ENCODE measurements around the gene PFKFB3. TPM values are rescaled to one million over a fixed set of nuclear protein-coding genes. Genes with fewer than 3 reads are reported as not detected.

Gene PFKFB3
- total RNA-seq, 1 donor from 2014 or later = 64.5 TPM

DNA sequence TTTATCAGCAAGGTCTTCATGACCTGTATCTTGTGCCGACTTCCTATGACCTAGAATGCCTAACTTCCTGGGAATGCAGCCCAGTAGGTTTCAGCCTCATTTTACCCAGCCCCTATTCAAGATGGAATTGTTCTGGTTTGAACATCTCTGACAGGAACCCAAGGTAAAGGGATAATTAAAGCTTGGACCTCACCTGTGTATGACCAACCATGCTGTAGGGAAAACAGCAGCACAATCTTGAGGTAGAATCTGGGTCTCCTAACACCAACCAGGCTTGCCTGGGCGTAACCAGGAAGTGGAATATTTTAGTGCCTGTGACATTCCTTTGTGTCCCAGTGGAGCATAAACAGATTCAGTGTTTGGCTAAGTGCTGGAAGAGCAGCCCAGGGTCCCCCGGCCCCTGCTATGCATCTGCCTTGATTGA lies 94.1 kb downstream of the PFKFB3 start:
- peak overlapping the region; percentile 87 for H3K27ac Mint-ChIP-seq
- H3K36me3 Mint-ChIP-seq (ENCODE audit: insufficient read depth) = peaks cover 5% of the 10 kb centered on the region
- peaks cover 7% of the 10 kb centered on the region for H3K9me3 Mint-ChIP-seq (ENCODE audit: low read depth)
- H3K4me1 Mint-ChIP-seq (ENCODE audit: low read depth) = peaks cover 50% of the 10 kb centered on the region
- peaks cover 2% of the 10 kb centered on the region for H3K27me3 Mint-ChIP-seq
- no peak for DNase-seq (ENCODE audit: low spot score, unreplicated experiment)
- TF ChIP-seq, protein P1, sequence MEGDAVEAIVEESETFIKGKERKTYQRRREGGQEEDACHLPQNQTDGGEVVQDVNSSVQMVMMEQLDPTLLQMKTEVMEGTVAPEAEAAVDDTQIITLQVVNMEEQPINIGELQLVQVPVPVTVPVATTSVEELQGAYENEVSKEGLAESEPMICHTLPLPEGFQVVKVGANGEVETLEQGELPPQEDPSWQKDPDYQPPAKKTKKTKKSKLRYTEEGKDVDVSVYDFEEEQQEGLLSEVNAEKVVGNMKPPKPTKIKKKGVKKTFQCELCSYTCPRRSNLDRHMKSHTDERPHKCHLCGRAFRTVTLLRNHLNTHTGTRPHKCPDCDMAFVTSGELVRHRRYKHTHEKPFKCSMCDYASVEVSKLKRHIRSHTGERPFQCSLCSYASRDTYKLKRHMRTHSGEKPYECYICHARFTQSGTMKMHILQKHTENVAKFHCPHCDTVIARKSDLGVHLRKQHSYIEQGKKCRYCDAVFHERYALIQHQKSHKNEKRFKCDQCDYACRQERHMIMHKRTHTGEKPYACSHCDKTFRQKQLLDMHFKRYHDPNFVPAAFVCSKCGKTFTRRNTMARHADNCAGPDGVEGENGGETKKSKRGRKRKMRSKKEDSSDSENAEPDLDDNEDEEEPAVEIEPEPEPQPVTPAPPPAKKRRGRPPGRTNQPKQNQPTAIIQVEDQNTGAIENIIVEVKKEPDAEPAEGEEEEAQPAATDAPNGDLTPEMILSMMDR (IDR thresholded peaks at IDR 0.05; ENCODE audit: unreplicated experiment) = no peak
- H3K4me3 Mint-ChIP-seq (ENCODE audit: low read depth) = no peak overlapping the region

DNA sequence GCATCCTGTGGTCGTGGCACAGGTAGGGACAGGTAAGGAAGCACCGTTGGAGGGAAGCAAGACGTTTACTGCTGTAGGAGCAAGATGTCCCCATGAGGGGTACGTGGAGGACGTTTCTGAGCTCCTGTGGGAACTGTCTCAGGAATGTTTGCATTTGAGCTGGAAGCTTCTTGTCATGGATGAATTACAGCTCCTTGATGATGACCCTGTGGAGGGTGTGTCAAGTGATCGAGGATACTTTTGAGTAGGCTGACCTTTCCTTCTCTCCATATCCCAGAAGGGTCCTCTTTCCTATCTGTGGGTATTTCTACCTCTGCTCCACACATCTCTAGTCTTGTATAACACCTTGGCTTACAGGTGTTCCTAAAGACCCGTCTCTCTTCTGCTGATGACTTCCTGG lies 94.8 kb downstream of the PFKFB3 start:
- H3K4me3 Mint-ChIP-seq (ENCODE audit: low read depth) = no peak overlapping the region
- H3K9me3 Mint-ChIP-seq (ENCODE audit: low read depth) = peaks cover 7% of the 10 kb centered on the region
- DNase-seq (ENCODE audit: low spot score, unreplicated experiment) = no peak
- peaks cover 5% of the 10 kb centered on the region for H3K36me3 Mint-ChIP-seq (ENCODE audit: insufficient read depth)
- peaks cover 48% of the 10 kb centered on the region for H3K4me1 Mint-ChIP-seq (ENCODE audit: low read depth)
- H3K27ac Mint-ChIP-seq = peak overlapping the region; percentile 87
- TF ChIP-seq, protein P1 (IDR thresholded peaks at IDR 0.05; ENCODE audit: unreplicated experiment) = no peak
- peaks cover 2% of the 10 kb centered on the region for H3K27me3 Mint-ChIP-seq

DNA sequence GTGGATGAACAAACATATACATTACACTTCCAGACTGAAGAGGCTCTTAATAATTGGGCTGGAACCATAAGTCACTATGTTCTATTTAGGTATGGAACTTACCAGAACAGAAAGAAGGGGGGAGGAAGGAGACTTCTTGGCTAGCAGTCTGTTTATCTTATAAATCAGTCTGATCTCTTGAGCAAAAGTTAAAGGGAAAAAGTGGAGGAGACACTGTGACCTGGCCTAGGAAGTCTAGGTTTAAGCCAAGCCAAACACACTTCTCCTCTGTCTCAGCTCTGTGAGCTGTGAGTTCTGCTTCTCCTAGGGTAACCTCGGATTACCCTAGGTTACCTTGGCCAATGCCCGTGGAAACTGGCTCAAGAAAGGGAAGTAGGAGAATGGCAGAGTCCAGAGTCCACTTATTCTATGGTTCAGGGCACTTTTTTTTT lies 95.2 kb downstream of the PFKFB3 start:
- Mint-ChIP-seq H3K36me3 (ENCODE audit: insufficient read depth) (peaks cover 6% of the 10 kb centered on the region), H3K4me3 (ENCODE audit: low read depth) (no peak overlapping the region), H3K27ac (no peak overlapping the region), H3K4me1 (ENCODE audit: low read depth) (peaks cover 44% of the 10 kb centered on the region), H3K27me3 (peaks cover 2% of the 10 kb centered on the region), H3K9me3 (ENCODE audit: low read depth) (peaks cover 7% of the 10 kb centered on the region)
- DNase-seq (ENCODE audit: low spot score, unreplicated experiment) = no peak
- TF ChIP-seq, protein P1 (IDR thresholded peaks at IDR 0.05; ENCODE audit: unreplicated experiment) = no peak

DNA sequence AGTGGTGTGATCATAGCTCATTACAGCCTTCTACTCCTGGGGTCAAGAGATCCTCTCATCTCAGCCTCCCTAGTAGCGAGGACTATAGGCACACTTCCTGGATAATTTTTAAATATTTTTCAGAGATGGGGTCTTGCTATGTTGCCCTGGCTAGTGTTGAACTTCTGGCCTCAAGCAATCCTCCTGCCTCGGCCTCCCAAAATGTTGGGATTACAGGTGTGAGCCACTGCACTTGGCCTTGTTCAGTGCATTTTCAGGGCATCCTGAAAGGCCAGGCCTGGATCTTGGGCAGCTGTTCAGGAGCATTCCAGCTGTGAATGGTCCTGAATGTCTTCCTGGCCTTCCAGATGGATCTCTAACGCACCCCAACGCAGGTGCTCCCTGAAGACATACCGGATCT lies 95.7 kb downstream of the PFKFB3 start:
- peaks cover 7% of the 10 kb centered on the region for H3K9me3 Mint-ChIP-seq (ENCODE audit: low read depth)
- H3K27ac Mint-ChIP-seq = no peak overlapping the region
- TF ChIP-seq, protein P1 (IDR thresholded peaks at IDR 0.05; ENCODE audit: unreplicated experiment) = no peak
- H3K4me3 Mint-ChIP-seq (ENCODE audit: low read depth) = no peak overlapping the region
- peaks cover 2% of the 10 kb centered on the region for H3K27me3 Mint-ChIP-seq
- H3K36me3 Mint-ChIP-seq (ENCODE audit: insufficient read depth) = peaks cover 7% of the 10 kb centered on the region
- peaks cover 45% of the 10 kb centered on the region for H3K4me1 Mint-ChIP-seq (ENCODE audit: low read depth)
- DNase-seq (ENCODE audit: low spot score, unreplicated experiment) = no peak

DNA sequence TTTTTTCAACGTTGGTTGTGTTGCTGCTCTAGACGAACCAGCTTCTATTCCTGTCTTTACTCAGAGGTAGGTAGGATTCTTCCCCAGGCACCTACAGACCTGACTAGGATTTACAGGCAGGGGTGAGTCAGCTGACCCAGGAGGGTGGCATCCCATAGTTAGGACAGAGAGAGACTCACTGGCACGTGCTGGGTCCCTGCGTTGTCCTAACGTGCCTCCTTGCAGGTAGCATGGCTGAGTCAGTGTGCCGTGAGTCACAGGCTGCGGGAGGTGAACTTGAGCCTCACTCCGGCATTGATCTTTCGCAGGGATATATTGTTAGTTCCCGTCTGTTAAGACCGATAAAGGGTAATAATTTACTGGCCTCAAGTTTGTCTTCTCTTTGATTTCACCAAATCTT lies 96.5 kb downstream of the PFKFB3 start:
- TF ChIP-seq, protein P1 (IDR thresholded peaks at IDR 0.05; ENCODE audit: unreplicated experiment) = no peak
- Mint-ChIP-seq H3K27ac (peak overlapping the region; percentile 91), H3K4me1 (ENCODE audit: low read depth) (peaks cover 47% of the 10 kb centered on the region), H3K27me3 (peaks cover 2% of the 10 kb centered on the region), H3K36me3 (ENCODE audit: insufficient read depth) (peaks cover 5% of the 10 kb centered on the region), H3K9me3 (ENCODE audit: low read depth) (peaks cover 1% of the 10 kb centered on the region), H3K4me3 (ENCODE audit: low read depth) (peak overlapping the region; percentile 25)
- peak; percentile 30 for DNase-seq (ENCODE audit: low spot score, unreplicated experiment)

Measured in progenitor cell of endocrine pancreas (in vitro differentiated cells).